Liver (tissue), 9 donors: ENCODE measurements around the gene KIAA0513. TPM values are rescaled to one million over a fixed set of nuclear protein-coding genes. Genes with fewer than 3 reads are reported as not detected.

ENCODE experiments used
- DNase-seq: peaks from one replicate; pipeline ENCODE4 v3.0.0-alpha.2; 2017; ENCODE audit warnings: low spot score
- H3K27ac ChIP-seq, 2 donors: one replicate each; pipeline ENCODE4 v1.7.0; 2013; ENCODE audit warnings: inconsistent platforms in 2 of 2, low read length in 2 of 2, control low read depth in 1 of 2, low read depth in 1 of 2, mild to moderate bottlenecking in 1 of 2
- H3K27me3 ChIP-seq, 4 donors: one replicate each; pipeline versions ENCODE4 v1.6.1 to v1.7.0; 2013; ENCODE audit warnings: low read length in 3 of 4, inconsistent platforms in 1 of 4, mild to moderate bottlenecking in 1 of 4, moderate library complexity in 1 of 4; ENCODE audit not compliant: control insufficient read depth in 4 of 4, insufficient read depth in 4 of 4
- H3K36me3 ChIP-seq, 4 donors: one replicate each; pipeline versions ENCODE4 v1.6.1 to v1.7.0; 2013; ENCODE audit warnings: low read length in 3 of 4, mild to moderate bottlenecking in 3 of 4, low read depth in 1 of 4, moderate library complexity in 1 of 4; ENCODE audit not compliant: control insufficient read depth in 4 of 4, insufficient read depth in 3 of 4
- H3K4me1 ChIP-seq, 4 donors: one replicate each; pipeline versions ENCODE4 v1.6.1 to v1.7.0; 2013; ENCODE audit warnings: low read length in 3 of 4, mild to moderate bottlenecking in 3 of 4, moderate library complexity in 1 of 4; ENCODE audit not compliant: control insufficient read depth in 4 of 4, insufficient read depth in 4 of 4
- H3K4me3 ChIP-seq, 3 donors: one replicate each; pipeline versions ENCODE4 v1.6.1 to v1.7.0; 2013; ENCODE audit warnings: low read length in 3 of 3, control low read depth in 1 of 3, low read depth in 1 of 3, mild to moderate bottlenecking in 1 of 3
- H3K9ac ChIP-seq, 2 donors: one replicate each; pipeline ENCODE4 v1.7.0; 2013; ENCODE audit warnings: low read length in 2 of 2, mild to moderate bottlenecking in 2 of 2, moderate library complexity in 2 of 2, control low read depth in 1 of 2, low read depth in 1 of 2
- H3K9me3 ChIP-seq, 4 donors: one replicate each; pipeline versions ENCODE4 v1.6.1 to v1.7.0; 2013; ENCODE audit warnings: low read length in 3 of 4; ENCODE audit not compliant: control insufficient read depth in 4 of 4
- ATF3 ChIP-seq: IDR thresholded peaks from 2 replicates; pipeline ENCODE4 v1.6.1; 2016; ENCODE audit warnings: antibody characterized with exemption
- EGR1 ChIP-seq, 2 donors: IDR thresholded peaks; 2 replicates each; pipeline ENCODE4 v1.6.1; 2016 to 2018; ENCODE audit warnings: antibody characterized with exemption in 2 of 2, low read depth in 2 of 2
- FOXA2 ChIP-seq: IDR thresholded peaks from 2 replicates; pipeline ENCODE4 v1.6.1; 2016; ENCODE audit warnings: antibody characterized with exemption
- GABPA ChIP-seq, 2 donors: IDR thresholded peaks in 1 of 2; conservative IDR thresholded peaks in 1 of 2; 2 replicates each; pipeline ENCODE4 v1.6.1; 2016; ENCODE audit warnings: antibody characterized with exemption in 2 of 2, mild to moderate bottlenecking in 1 of 2, moderate library complexity in 1 of 2
- HNF4G ChIP-seq: IDR thresholded peaks from 2 replicates; pipeline ENCODE4 v1.6.1; 2016; ENCODE audit warnings: antibody characterized with exemption
- JUND ChIP-seq, 2 donors: IDR thresholded peaks; 2 replicates each; pipeline ENCODE4 v1.6.1; 2016; ENCODE audit warnings: antibody characterized with exemption in 2 of 2
- NR2F2 ChIP-seq: IDR thresholded peaks from 2 replicates; pipeline ENCODE4 v1.6.1; 2016; ENCODE audit warnings: antibody characterized with exemption
- RAD21 ChIP-seq, 2 donors: IDR thresholded peaks; 2 replicates each; pipeline ENCODE4 v1.6.1; 2016; ENCODE audit warnings: antibody characterized with exemption in 2 of 2, mild to moderate bottlenecking in 2 of 2
- RXRA ChIP-seq, 2 donors: IDR thresholded peaks; 2 replicates each; pipeline ENCODE4 v1.6.1; 2017 to 2018; ENCODE audit warnings: antibody characterized with exemption in 2 of 2, mild to moderate bottlenecking in 1 of 2
- SP1 ChIP-seq: IDR thresholded peaks from 2 replicates; pipeline ENCODE4 v1.6.1; 2018; ENCODE audit warnings: antibody characterized with exemption, mild to moderate bottlenecking
- YY1 ChIP-seq: IDR thresholded peaks from 2 replicates; pipeline ENCODE4 v1.6.1; 2016; ENCODE audit warnings: antibody characterized with exemption, mild to moderate bottlenecking
- WGBS: extraction: QIAGEN DNeasy Blood & Tissue Kit; methylation state at CpG from one replicate; pipeline ENCODE4 v1.1.7; 2013; 5-methylcytosine and 5-hydroxymethylcytosine counted together
- polyA plus RNA-seq, 2 donors: library from polyadenylated mRNA; stranded (reverse) in 1 of 2; unstranded in 1 of 2; fragments of 200-250 nt in 1 of 2; fragments of >200 nt in 1 of 2; fragmentation: Nextera tagmentation in 1 of 2; extraction: Ambion mirVana in 1 of 2; gene quantifications; one replicate each; pipeline versions ENCODE4 v1.2.1 to v1.2.3, GENCODE V29; 2013 to 2015
- total RNA-seq, 2 donors: library from RNA; depleted of rRNA; stranded (reverse); fragments of >200 nt; gene quantifications; one replicate each; pipeline ENCODE4 v1.2.3, GENCODE V29; 2014
- TF ChIP-seq, protein P1 (sequence below): IDR thresholded peaks from 2 replicates; pipeline ENCODE4 v1.6.1; 2016; ENCODE audit warnings: antibody characterized with exemption
- TF ChIP-seq, protein P2 (sequence below): IDR thresholded peaks from 2 replicates; pipeline ENCODE4 v1.6.1; 2016; ENCODE audit warnings: antibody characterized with exemption, mild to moderate bottlenecking
- TF ChIP-seq, protein P3 (sequence below): fragments of 150-350 bp; IDR thresholded peaks from 2 replicates; pipeline ENCODE4 v1.5.1; 2017; ENCODE audit warnings: improper control_type of control experiment, low read depth, low read length; ENCODE audit not compliant: missing input control
- TF ChIP-seq, protein P4 (sequence below): IDR thresholded peaks from 2 replicates; pipeline ENCODE4 v1.6.1; 2016; ENCODE audit warnings: antibody characterized with exemption
- donor health status: healthy.
- donor health status: healthy.
- donor health status: healthy.
- donor health status: healthy.
- donor health status: healthy.

KIAA0513 gene
- total and polyA plus RNA-seq, 4 donors = 1.5 to 5.9 (median 2.9) TPM

GRCh38 chr16:85003725-85004586 is 23.6 kb upstream of the KIAA0513 start:
- H3K9me3 ChIP-seq = no peaks in the 10 kb centered on the region
- TF ChIP-seq YY1 (no peak), FOXA2 (no peak), EGR1 (IDR thresholded peaks at IDR 0.05; ENCODE audit: low read depth in 2 of 2) (no peak), RXRA (IDR thresholded peaks at IDR 0.05) (no peak), RAD21 (IDR thresholded peaks at IDR 0.05) (no peak), JUND (IDR thresholded peaks at IDR 0.05) (no peak), SP1 (no peak), GABPA (IDR thresholded peaks at IDR 0.05 in 1 of 2, conservative IDR thresholded peaks at IDR 0.05 in 1 of 2) (no peak), NR2F2 (no peak), HNF4G (no peak), ATF3 (no peak)
- TF ChIP-seq, protein P1, sequence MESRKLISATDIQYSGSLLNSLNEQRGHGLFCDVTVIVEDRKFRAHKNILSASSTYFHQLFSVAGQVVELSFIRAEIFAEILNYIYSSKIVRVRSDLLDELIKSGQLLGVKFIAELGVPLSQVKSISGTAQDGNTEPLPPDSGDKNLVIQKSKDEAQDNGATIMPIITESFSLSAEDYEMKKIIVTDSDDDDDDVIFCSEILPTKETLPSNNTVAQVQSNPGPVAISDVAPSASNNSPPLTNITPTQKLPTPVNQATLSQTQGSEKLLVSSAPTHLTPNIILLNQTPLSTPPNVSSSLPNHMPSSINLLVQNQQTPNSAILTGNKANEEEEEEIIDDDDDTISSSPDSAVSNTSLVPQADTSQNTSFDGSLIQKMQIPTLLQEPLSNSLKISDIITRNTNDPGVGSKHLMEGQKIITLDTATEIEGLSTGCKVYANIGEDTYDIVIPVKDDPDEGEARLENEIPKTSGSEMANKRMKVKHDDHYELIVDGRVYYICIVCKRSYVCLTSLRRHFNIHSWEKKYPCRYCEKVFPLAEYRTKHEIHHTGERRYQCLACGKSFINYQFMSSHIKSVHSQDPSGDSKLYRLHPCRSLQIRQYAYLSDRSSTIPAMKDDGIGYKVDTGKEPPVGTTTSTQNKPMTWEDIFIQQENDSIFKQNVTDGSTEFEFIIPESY = no peak
- TF ChIP-seq, protein P2, sequence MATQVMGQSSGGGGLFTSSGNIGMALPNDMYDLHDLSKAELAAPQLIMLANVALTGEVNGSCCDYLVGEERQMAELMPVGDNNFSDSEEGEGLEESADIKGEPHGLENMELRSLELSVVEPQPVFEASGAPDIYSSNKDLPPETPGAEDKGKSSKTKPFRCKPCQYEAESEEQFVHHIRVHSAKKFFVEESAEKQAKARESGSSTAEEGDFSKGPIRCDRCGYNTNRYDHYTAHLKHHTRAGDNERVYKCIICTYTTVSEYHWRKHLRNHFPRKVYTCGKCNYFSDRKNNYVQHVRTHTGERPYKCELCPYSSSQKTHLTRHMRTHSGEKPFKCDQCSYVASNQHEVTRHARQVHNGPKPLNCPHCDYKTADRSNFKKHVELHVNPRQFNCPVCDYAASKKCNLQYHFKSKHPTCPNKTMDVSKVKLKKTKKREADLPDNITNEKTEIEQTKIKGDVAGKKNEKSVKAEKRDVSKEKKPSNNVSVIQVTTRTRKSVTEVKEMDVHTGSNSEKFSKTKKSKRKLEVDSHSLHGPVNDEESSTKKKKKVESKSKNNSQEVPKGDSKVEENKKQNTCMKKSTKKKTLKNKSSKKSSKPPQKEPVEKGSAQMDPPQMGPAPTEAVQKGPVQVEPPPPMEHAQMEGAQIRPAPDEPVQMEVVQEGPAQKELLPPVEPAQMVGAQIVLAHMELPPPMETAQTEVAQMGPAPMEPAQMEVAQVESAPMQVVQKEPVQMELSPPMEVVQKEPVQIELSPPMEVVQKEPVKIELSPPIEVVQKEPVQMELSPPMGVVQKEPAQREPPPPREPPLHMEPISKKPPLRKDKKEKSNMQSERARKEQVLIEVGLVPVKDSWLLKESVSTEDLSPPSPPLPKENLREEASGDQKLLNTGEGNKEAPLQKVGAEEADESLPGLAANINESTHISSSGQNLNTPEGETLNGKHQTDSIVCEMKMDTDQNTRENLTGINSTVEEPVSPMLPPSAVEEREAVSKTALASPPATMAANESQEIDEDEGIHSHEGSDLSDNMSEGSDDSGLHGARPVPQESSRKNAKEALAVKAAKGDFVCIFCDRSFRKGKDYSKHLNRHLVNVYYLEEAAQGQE = no peak
- TF ChIP-seq, protein P3, sequence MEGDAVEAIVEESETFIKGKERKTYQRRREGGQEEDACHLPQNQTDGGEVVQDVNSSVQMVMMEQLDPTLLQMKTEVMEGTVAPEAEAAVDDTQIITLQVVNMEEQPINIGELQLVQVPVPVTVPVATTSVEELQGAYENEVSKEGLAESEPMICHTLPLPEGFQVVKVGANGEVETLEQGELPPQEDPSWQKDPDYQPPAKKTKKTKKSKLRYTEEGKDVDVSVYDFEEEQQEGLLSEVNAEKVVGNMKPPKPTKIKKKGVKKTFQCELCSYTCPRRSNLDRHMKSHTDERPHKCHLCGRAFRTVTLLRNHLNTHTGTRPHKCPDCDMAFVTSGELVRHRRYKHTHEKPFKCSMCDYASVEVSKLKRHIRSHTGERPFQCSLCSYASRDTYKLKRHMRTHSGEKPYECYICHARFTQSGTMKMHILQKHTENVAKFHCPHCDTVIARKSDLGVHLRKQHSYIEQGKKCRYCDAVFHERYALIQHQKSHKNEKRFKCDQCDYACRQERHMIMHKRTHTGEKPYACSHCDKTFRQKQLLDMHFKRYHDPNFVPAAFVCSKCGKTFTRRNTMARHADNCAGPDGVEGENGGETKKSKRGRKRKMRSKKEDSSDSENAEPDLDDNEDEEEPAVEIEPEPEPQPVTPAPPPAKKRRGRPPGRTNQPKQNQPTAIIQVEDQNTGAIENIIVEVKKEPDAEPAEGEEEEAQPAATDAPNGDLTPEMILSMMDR = no peak
- TF ChIP-seq, protein P4, sequence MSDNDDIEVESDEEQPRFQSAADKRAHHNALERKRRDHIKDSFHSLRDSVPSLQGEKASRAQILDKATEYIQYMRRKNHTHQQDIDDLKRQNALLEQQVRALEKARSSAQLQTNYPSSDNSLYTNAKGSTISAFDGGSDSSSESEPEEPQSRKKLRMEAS = no peak
- H3K27me3 ChIP-seq = no peaks in the 10 kb centered on the region
- peaks cover 11 to 50% (median 32%) of the 10 kb centered on the region in 4 donors for H3K4me1 ChIP-seq
- no peak overlapping the region for H3K9ac ChIP-seq
- DNase-seq = no peak
- peak overlapping the region in 1 of 2 donors; percentile 4 for H3K27ac ChIP-seq
- no peak overlapping the region for H3K4me3 ChIP-seq
- H3K36me3 ChIP-seq = no peaks in the 10 kb centered on the region
- 76% methylated on average over 16 of the region's 16 CpGs for WGBS
